NOMO-1 treated with DMSO at 0.1 percent for 48 hours (cell line): ENCODE measurements around the gene EVC.

Experiments
- DNase-seq: peaks from one replicate; lab custom pipeline; 2025; ENCODE audit not compliant: unreplicated experiment; lab: John Stamatoyannopoulos, UW

The EVC gene

GRCh38 chr4:5710961-5711478 lies at the start of gene EVC:
Gene EVC (plus strand): TSS chr4:5711201. CDS start chr4:5711381, 180 bp downstream.
- no peak for DNase-seq

- no peak for DNase-seq
Measured at GRCh38 chr4:5661237-5661636, 49.8 kb upstream of the EVC start.

GRCh38 chr4:5662555-5662954 lies 48.4 kb upstream of the EVC start:
- no peak for DNase-seq

- DNase-seq = no peak
Measured at GRCh38 chr4:5664778-5665177, 46.2 kb upstream of the EVC start.

GRCh38 chr4:5666741-5667140 lies 44.3 kb upstream of the EVC start:
- no peak for DNase-seq

- DNase-seq = no peak
Measured at GRCh38 chr4:5676763-5677162, 34.2 kb upstream of the EVC start.

- DNase-seq = no peak
Measured at GRCh38 chr4:5678977-5679376, 32.0 kb upstream of the EVC start.

GRCh38 chr4:5683566-5683965 lies 27.4 kb upstream of the EVC start:
- no peak for DNase-seq

- DNase-seq = no peak
Measured at GRCh38 chr4:5685296-5685695, 25.7 kb upstream of the EVC start.

- no peak for DNase-seq
Measured at GRCh38 chr4:5686338-5686737, 24.7 kb upstream of the EVC start.

GRCh38 chr4:5689065-5689464 lies 21.9 kb upstream of the EVC start:
- DNase-seq = no peak

- no peak for DNase-seq
Measured at GRCh38 chr4:5691491-5692132, 19.4 kb upstream of the EVC start.

- DNase-seq = no peak
Measured at GRCh38 chr4:5693871-5694270, 17.1 kb upstream of the EVC start.

- DNase-seq = no peak
Measured at GRCh38 chr4:5696341-5696740, 14.7 kb upstream of the EVC start.

GRCh38 chr4:5700459-5700858 lies 10.5 kb upstream of the EVC start:
- DNase-seq = no peak

- DNase-seq = no peak
Measured at GRCh38 chr4:5701971-5702370, 9.0 kb upstream of the EVC start.

- DNase-seq = no peak
Measured at GRCh38 chr4:5703831-5704230, 7.2 kb upstream of the EVC start.

GRCh38 chr4:5704276-5704675 lies 6.7 kb upstream of the EVC start:
- no peak for DNase-seq

- no peak for DNase-seq
Measured at GRCh38 chr4:5705647-5706320, 5.2 kb upstream of the EVC start.

- no peak for DNase-seq
Measured at GRCh38 chr4:5706486-5707290, 4.3 kb upstream of the EVC start.

GRCh38 chr4:5707366-5707765 lies 3.6 kb upstream of the EVC start:
- no peak for DNase-seq
